HG02870 (cell line): ENCODE data around the gene MSX2.

Experiments
- ATAC-seq: cut with Tn5 transposase; IDR thresholded peaks from one replicate; pipeline ENCODE4 v1.9.1; 2021; ENCODE audit warnings: mild to moderate bottlenecking, moderate library complexity; ENCODE audit not compliant: unreplicated experiment

MSX2 gene

GRCh38 chr5:174724484-174725260 lies at the start of gene MSX2:
Gene MSX2, plus strand, starts transcription at chr5:174724582. Its CDS starts 78 bp downstream, at chr5:174724660.
- no peak for ATAC-seq

- ATAC-seq: no peak
Measured at GRCh38 chr5:174675110-174675509, 49.3 kb upstream of the MSX2 start.

GRCh38 chr5:174675916-174676315 lies 48.5 kb upstream of the MSX2 start:
- no peak for ATAC-seq

GRCh38 chr5:174678107-174678506 lies 46.3 kb upstream of the MSX2 start:
- ATAC-seq: no peak

GRCh38 chr5:174680901-174681565 lies 43.3 kb upstream of the MSX2 start:
- no peak for ATAC-seq

GRCh38 chr5:174687503-174687902 lies 36.9 kb upstream of the MSX2 start:
- no peak for ATAC-seq

- ATAC-seq: no peak
Measured at GRCh38 chr5:174688441-174689354, 35.7 kb upstream of the MSX2 start.

GRCh38 chr5:174690271-174690670 lies 34.1 kb upstream of the MSX2 start:
- ATAC-seq: no peak

- ATAC-seq: no peak
Measured at GRCh38 chr5:174692381-174692780, 32.0 kb upstream of the MSX2 start.

GRCh38 chr5:174692982-174693422 lies 31.4 kb upstream of the MSX2 start:
- no peak for ATAC-seq

- ATAC-seq: no peak
Measured at GRCh38 chr5:174693697-174694385, 30.5 kb upstream of the MSX2 start.

- ATAC-seq: no peak
Measured at GRCh38 chr5:174694611-174695010, 29.8 kb upstream of the MSX2 start.

- ATAC-seq: no peak
Measured at GRCh38 chr5:174698156-174698555, 26.2 kb upstream of the MSX2 start.

GRCh38 chr5:174699131-174699530 lies 25.3 kb upstream of the MSX2 start:
- no peak for ATAC-seq

- ATAC-seq: no peak
Measured at GRCh38 chr5:174706997-174707572, 17.3 kb upstream of the MSX2 start.

GRCh38 chr5:174707671-174708070 lies 16.7 kb upstream of the MSX2 start:
- ATAC-seq: no peak

GRCh38 chr5:174708476-174709207 lies 15.7 kb upstream of the MSX2 start:
- no peak for ATAC-seq

GRCh38 chr5:174714751-174715150 lies 9.6 kb upstream of the MSX2 start:
- no peak for ATAC-seq

GRCh38 chr5:174715804-174716203 lies 8.6 kb upstream of the MSX2 start:
- no peak for ATAC-seq
